OCI-LY1 (cell line): Measurements from ENCODE around the gene PPP2R5C.

ENCODE experiments used
- H2AFZ ChIP-seq: fragments of 200-600 bp; sonication (generic), shearing (Covaris generic); 2 replicates; pipeline ENCODE4 v1.6.0; 2014; ENCODE audit warnings: antibody characterized with exemption, mild to moderate bottlenecking, low read length
- H3F3A ChIP-seq: fragments of 200-600 bp; sonication (generic), shearing (Covaris generic); 2 replicates; pipeline ENCODE4 v1.6.0; 2014; ENCODE audit warnings: mild to moderate bottlenecking, antibody characterized with exemption, low read length, moderate library complexity; ENCODE audit not compliant: insufficient read depth
- H3K27ac ChIP-seq: fragments of 200-600 bp; sonication (generic); 2 replicates; pipeline ENCODE4 v1.5.1; 2014; ENCODE audit warnings: low read length, mixed run types, mild to moderate bottlenecking, low read depth; ENCODE audit not compliant: poor library complexity, severe bottlenecking
- H3K27me3 ChIP-seq: fragments of 200-600 bp; sonication (generic); 2 replicates; pipeline ENCODE4 v1.6.0; 2014; ENCODE audit warnings: antibody characterized with exemption, mild to moderate bottlenecking, low read length, moderate library complexity; ENCODE audit not compliant: insufficient read depth
- H3K36me3 ChIP-seq: fragments of 200-600 bp; sonication (generic); 2 replicates; pipeline ENCODE4 v1.6.1; 2014; ENCODE audit warnings: mild to moderate bottlenecking, antibody characterized with exemption, low read length, moderate library complexity, mixed read lengths; ENCODE audit not compliant: insufficient read depth
- H3K4me1 ChIP-seq: fragments of 200-600 bp; sonication (generic); 2 replicates; pipeline ENCODE4 v1.5.1; 2014; ENCODE audit warnings: mild to moderate bottlenecking, low read length, moderate library complexity; ENCODE audit not compliant: insufficient read depth, severe bottlenecking
- H3K4me2 ChIP-seq: fragments of 200-600 bp; sonication (generic), shearing (Covaris generic); 2 replicates; pipeline ENCODE4 v1.6.1; 2014; ENCODE audit warnings: low read length
- H3K4me3 ChIP-seq: fragments of 200-600 bp; sonication (generic); 2 replicates; pipeline ENCODE4 v1.5.1; 2014; ENCODE audit warnings: low read length, low read depth, mild to moderate bottlenecking, mixed read lengths; ENCODE audit not compliant: poor library complexity, severe bottlenecking
- H3K79me2 ChIP-seq: fragments of 200-600 bp; shearing (Covaris generic); 2 replicates; pipeline ENCODE4 v1.6.1; 2016; ENCODE audit warnings: mixed run types, low read length, mixed read lengths; ENCODE audit not compliant: insufficient read depth
- H3K9ac ChIP-seq: fragments of 200-600 bp; sonication (generic), shearing (Covaris generic); 2 replicates; pipeline ENCODE4 v1.6.1; 2014; ENCODE audit warnings: mild to moderate bottlenecking, low read length, mixed read lengths
- H3K9me2 ChIP-seq: fragments of 200-600 bp; sonication (generic), shearing (Covaris generic); 2 replicates; pipeline ENCODE4 v1.6.1; 2014; ENCODE audit warnings: low read depth, mild to moderate bottlenecking, low read length, mixed read lengths
- H3K9me3 ChIP-seq: fragments of 200-600 bp; shearing (Covaris generic); 2 replicates; pipeline ENCODE4 v1.6.1; 2014; ENCODE audit warnings: low read length, mixed read lengths
- H4K20me1 ChIP-seq: fragments of 200-600 bp; sonication (generic), shearing (Covaris generic); 2 replicates; pipeline ENCODE4 v1.6.0; 2016; ENCODE audit warnings: mild to moderate bottlenecking, low read length; ENCODE audit not compliant: insufficient read depth
- CTCF ChIP-seq: fragments of 200-600 bp; sonication (generic), shearing (Covaris generic); IDR thresholded peaks from 2 replicates; pipeline ENCODE4 v1.5.1; 2017; ENCODE audit warnings: mild to moderate bottlenecking, antibody characterized with exemption, low read length, moderate library complexity, mixed read lengths
- EZH2 ChIP-seq: fragments of 200-600 bp; sonication (generic), shearing (Covaris generic); IDR thresholded peaks from 2 replicates; pipeline ENCODE4 v1.8.0; 2017; ENCODE audit warnings: borderline replicate concordance, mixed run types, mild to moderate bottlenecking, antibody characterized with exemption, low read length, moderate library complexity, mixed read lengths

PPP2R5C gene

GRCh38 chr14:101922866-101923265 lies 161.4 kb downstream of the PPP2R5C start:
- Histone ChIP-seq H3K9me2 (no peaks in the 10 kb centered on the region), H3K9me3 (no peaks in the 10 kb centered on the region)
- TF ChIP-seq EZH2 (no peak), CTCF (no peak)

GRCh38 chr14:101925152-101925551 lies 163.6 kb downstream of the PPP2R5C start:
- no peak overlapping the region for H3K9ac ChIP-seq
- H3K9me3 ChIP-seq = no peaks in the 10 kb centered on the region
- H3K36me3 ChIP-seq = no peaks in the 10 kb centered on the region; the same call in 1 of the 2 replicates
- H3K9me2 ChIP-seq = no peaks in the 10 kb centered on the region
- no peaks in the 10 kb centered on the region for H3F3A ChIP-seq
- no peak overlapping the region for H3K4me2 ChIP-seq
- H4K20me1 ChIP-seq = no peaks in the 10 kb centered on the region
- H2AFZ ChIP-seq = no peak overlapping the region
- no peaks in the 10 kb centered on the region for H3K4me1 ChIP-seq
- H3K4me3 ChIP-seq = no peak overlapping the region
- TF ChIP-seq CTCF (no peak), EZH2 (no peak)
- H3K27ac ChIP-seq = no peak overlapping the region
- H3K27me3 ChIP-seq = no peaks in the 10 kb centered on the region
- H3K79me2 ChIP-seq = no peaks in the 10 kb centered on the region

More at GRCh38 chr14:101922866-101923265, 161.4 kb downstream of the PPP2R5C start:
- no peaks in the 10 kb centered on the region for H3F3A ChIP-seq
- no peaks in the 10 kb centered on the region for H3K79me2 ChIP-seq
- H3K27ac ChIP-seq = no peak overlapping the region
- H3K36me3 ChIP-seq = no peaks in the 10 kb centered on the region; the same call in 1 of the 2 replicates
- no peak overlapping the region for H3K4me2 ChIP-seq
- H3K27me3 ChIP-seq = no peaks in the 10 kb centered on the region
- H3K4me3 ChIP-seq = no peak overlapping the region
- peaks cover 1% of the 10 kb centered on the region for H3K4me1 ChIP-seq
- H4K20me1 ChIP-seq = no peaks in the 10 kb centered on the region
- no peak overlapping the region for H3K9ac ChIP-seq
- no peak overlapping the region for H2AFZ ChIP-seq

GRCh38 chr14:101926085-101926484 lies 164.6 kb downstream of the PPP2R5C start:
- H3K27me3 ChIP-seq = no peaks in the 10 kb centered on the region
- no peaks in the 10 kb centered on the region for H3F3A ChIP-seq
- no peak overlapping the region for H2AFZ ChIP-seq
- H3K4me1 ChIP-seq = no peaks in the 10 kb centered on the region
- no peak overlapping the region for H3K9ac ChIP-seq
- H3K79me2 ChIP-seq = no peaks in the 10 kb centered on the region
- H3K4me2 ChIP-seq = no peak overlapping the region
- no peaks in the 10 kb centered on the region for H3K9me3 ChIP-seq
- no peaks in the 10 kb centered on the region for H4K20me1 ChIP-seq
- TF ChIP-seq EZH2 (no peak), CTCF (no peak)
- H3K36me3 ChIP-seq = no peaks in the 10 kb centered on the region
- no peak overlapping the region for H3K4me3 ChIP-seq
- H3K27ac ChIP-seq = no peak overlapping the region
- H3K9me2 ChIP-seq = no peaks in the 10 kb centered on the region
